ENCODE data around the gene KRR1.
"Not testable (repeated sequence)": the region's sequence is repeated elsewhere in the genome, so short reads cannot be mapped to it uniquely, and the experiment has no call there.

The KRR1 gene

GRCh38 chr12:75446857-75447256 lies 64.6 kb downstream of the KRR1 start:
- Mint-ChIP-seq H3K9me3 (no peaks in the 10 kb centered on the region), H3K4me3 (no peak overlapping the region), H3K36me3 (ENCODE audit: low read depth) (no peaks in the 10 kb centered on the region), H3K4me1 (ENCODE audit: low read depth) (peaks cover 28% of the 10 kb centered on the region), H3K27ac (no peak overlapping the region), H3K27me3 (no peaks in the 10 kb centered on the region)
- intact Hi-C loops (cut with micrococcal nuclease), result no loop called here

- H3K27ac Mint-ChIP-seq, result peak overlapping the region; percentile 70
- H3K27me3 Mint-ChIP-seq; H3K4me3 Mint-ChIP-seq; intact Hi-C loops (cut with micrococcal nuclease); H3K9me3 Mint-ChIP-seq; H3K36me3 Mint-ChIP-seq (ENCODE audit: low read depth): not testable (repeated sequence)
- H3K4me1 Mint-ChIP-seq (ENCODE audit: low read depth), result peaks cover 35% of the 10 kb centered on the region
Measured at GRCh38 chr12:75445137-75445507, 66.3 kb downstream of the KRR1 start.

- intact Hi-C loops (cut with micrococcal nuclease), result no loop called here
- Mint-ChIP-seq H3K36me3 (ENCODE audit: low read depth) (no peaks in the 10 kb centered on the region), H3K4me1 (ENCODE audit: low read depth) (peaks cover 35% of the 10 kb centered on the region), H3K27me3 (no peaks in the 10 kb centered on the region), H3K9me3 (peaks cover 9% of the 10 kb centered on the region), H3K4me3 (no peak overlapping the region), H3K27ac (no peak overlapping the region)
Measured at GRCh38 chr12:75444429-75445136, 66.8 kb downstream of the KRR1 start.

- intact Hi-C loops (cut with micrococcal nuclease), result no loop called here
- no peaks in the 10 kb centered on the region for H3K36me3 Mint-ChIP-seq (ENCODE audit: low read depth)
- no peak overlapping the region for H3K27ac Mint-ChIP-seq
- peaks cover 9% of the 10 kb centered on the region for H3K9me3 Mint-ChIP-seq
- H3K4me3 Mint-ChIP-seq, result no peak overlapping the region
- H3K4me1 Mint-ChIP-seq (ENCODE audit: low read depth), result peaks cover 35% of the 10 kb centered on the region
- H3K27me3 Mint-ChIP-seq, result no peaks in the 10 kb centered on the region
Measured at GRCh38 chr12:75443709-75444108, 67.7 kb downstream of the KRR1 start.

GRCh38 chr12:75442454-75442853 lies 69.0 kb downstream of the KRR1 start:
- H3K27me3 Mint-ChIP-seq; H3K27ac Mint-ChIP-seq; intact Hi-C loops (cut with micrococcal nuclease); H3K36me3 Mint-ChIP-seq (ENCODE audit: low read depth); H3K9me3 Mint-ChIP-seq; H3K4me3 Mint-ChIP-seq: not testable (repeated sequence)
- peaks cover 40% of the 10 kb centered on the region for H3K4me1 Mint-ChIP-seq (ENCODE audit: low read depth)

- peaks cover 40% of the 10 kb centered on the region for H3K4me1 Mint-ChIP-seq (ENCODE audit: low read depth)
- H3K27ac Mint-ChIP-seq; H3K4me3 Mint-ChIP-seq; H3K27me3 Mint-ChIP-seq; H3K9me3 Mint-ChIP-seq; H3K36me3 Mint-ChIP-seq (ENCODE audit: low read depth); intact Hi-C loops (cut with micrococcal nuclease): not testable (repeated sequence)
Measured at GRCh38 chr12:75441687-75442449, 69.5 kb downstream of the KRR1 start.
